T-helper 2 cell treated with Interferon-gamma antibody and Interleukin-4, amounts not matched to agents 5 μg/mL and 100 μg/mL, for 36 hours (primary cell): ENCODE results near the gene PRF1.
"Not testable (repeated sequence)": the region's sequence is repeated elsewhere in the genome, so short reads cannot be mapped to it uniquely, and the experiment has no call there.

Experiments used
- DNase-seq: peaks from one replicate; pipeline ENCODE4 v3.0.0; 2021; ENCODE audit warnings: low spot score
- H3K27ac Mint-ChIP-seq: one replicate; pipeline ENCODE4 v1.8.0; 2021; ENCODE audit warnings: mild to moderate bottlenecking, mixed read lengths
- H3K27me3 Mint-ChIP-seq: one replicate; pipeline ENCODE4 v1.8.0; 2021; ENCODE audit warnings: low read depth, mixed read lengths
- H3K36me3 Mint-ChIP-seq: one replicate; pipeline ENCODE4 v1.8.0; 2021; ENCODE audit warnings: low read depth, mixed read lengths
- H3K4me1 Mint-ChIP-seq: one replicate; pipeline ENCODE4 v1.8.0; 2021; ENCODE audit warnings: low read depth, mixed read lengths
- H3K4me3 Mint-ChIP-seq: one replicate; pipeline ENCODE4 v1.8.0; 2022; ENCODE audit warnings: mild to moderate bottlenecking, moderate library complexity, mixed read lengths
- H3K9me3 Mint-ChIP-seq: one replicate; pipeline ENCODE4 v1.8.0; 2021; ENCODE audit warnings: mixed read lengths

PRF1 gene

GRCh38 chr10:70626056-70626455, 23.5 kb upstream of the PRF1 start:
- Mint-ChIP-seq H3K4me3 (no peak overlapping the region), H3K36me3 (peaks cover 3% of the 10 kb centered on the region), H3K4me1 (no peaks in the 10 kb centered on the region), H3K27ac (no peak overlapping the region), H3K27me3 (peaks cover 14% of the 10 kb centered on the region), H3K9me3 (peaks cover 11% of the 10 kb centered on the region)
- DNase-seq, result no peak

GRCh38 chr10:70622981-70623844, 20.7 kb upstream of the PRF1 start:
- Mint-ChIP-seq H3K27me3 (peaks cover 14% of the 10 kb centered on the region), H3K36me3 (peaks cover 4% of the 10 kb centered on the region), H3K9me3 (peaks cover 29% of the 10 kb centered on the region), H3K27ac (no peak overlapping the region), H3K4me1 (peaks cover 7% of the 10 kb centered on the region), H3K4me3 (no peak overlapping the region)
- no peak for DNase-seq

GRCh38 chr10:70622541-70622940, 20.0 kb upstream of the PRF1 start:
- H3K27ac Mint-ChIP-seq, result no peak overlapping the region
- H3K4me1 Mint-ChIP-seq, result peaks cover 10% of the 10 kb centered on the region
- H3K27me3 Mint-ChIP-seq, result peaks cover 14% of the 10 kb centered on the region
- no peak for DNase-seq
- no peak overlapping the region for H3K4me3 Mint-ChIP-seq
- H3K36me3 Mint-ChIP-seq, result peaks cover 4% of the 10 kb centered on the region
- H3K9me3 Mint-ChIP-seq, result peaks cover 26% of the 10 kb centered on the region

DNA sequence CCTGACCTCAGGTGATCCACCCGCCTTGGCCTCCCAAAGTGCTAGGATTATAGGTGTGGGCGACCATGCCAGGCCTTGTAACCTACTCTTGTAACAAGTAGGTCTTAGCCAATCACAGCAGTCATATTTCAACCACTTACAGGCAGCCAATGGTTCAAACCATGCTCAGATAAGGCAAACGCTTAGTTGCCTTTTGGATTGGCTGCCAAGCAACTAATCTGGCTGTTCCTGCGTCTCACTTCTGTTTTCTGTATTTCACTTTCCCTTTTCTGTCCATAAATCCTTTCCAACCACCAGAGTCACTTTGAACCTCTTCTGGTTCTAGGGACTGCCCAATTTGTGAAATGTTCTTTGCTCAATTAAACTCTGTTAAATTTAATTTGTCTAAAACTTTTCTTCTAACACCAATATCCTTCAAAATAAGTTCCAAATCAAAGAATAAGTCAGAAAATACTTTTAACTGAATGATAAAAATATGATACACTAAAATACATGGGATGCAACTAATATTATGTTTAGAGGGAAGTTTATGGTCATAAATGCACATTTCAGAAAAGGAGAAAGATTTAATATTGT, 19.1 kb upstream of the PRF1 start:
- H3K9me3 Mint-ChIP-seq, result peaks cover 26% of the 10 kb centered on the region
- H3K27ac Mint-ChIP-seq, result no peak overlapping the region
- no peak for DNase-seq
- H3K4me1 Mint-ChIP-seq, result peaks cover 12% of the 10 kb centered on the region
- H3K27me3 Mint-ChIP-seq, result peaks cover 9% of the 10 kb centered on the region
- peaks cover 4% of the 10 kb centered on the region for H3K36me3 Mint-ChIP-seq
- no peak overlapping the region for H3K4me3 Mint-ChIP-seq

DNA sequence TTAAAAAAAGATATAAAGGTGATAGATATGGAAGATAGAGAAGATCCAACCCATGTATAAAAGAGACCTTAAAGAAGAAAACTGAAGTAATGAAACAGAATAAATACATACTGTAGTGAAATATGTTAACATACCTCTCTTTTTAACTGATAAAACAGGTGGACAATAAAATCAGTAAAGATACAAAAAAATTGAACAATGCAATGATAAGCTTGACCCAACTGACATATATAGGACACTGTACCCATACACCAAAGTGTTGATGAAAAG, 17.4 kb upstream of the PRF1 start:
- no peak overlapping the region for H3K27ac Mint-ChIP-seq
- H3K36me3 Mint-ChIP-seq, result peaks cover 4% of the 10 kb centered on the region
- no peak overlapping the region for H3K4me3 Mint-ChIP-seq
- peaks cover 3% of the 10 kb centered on the region for H3K27me3 Mint-ChIP-seq
- H3K4me1 Mint-ChIP-seq, result peaks cover 14% of the 10 kb centered on the region
- DNase-seq, result no peak
- peaks cover 26% of the 10 kb centered on the region for H3K9me3 Mint-ChIP-seq

DNA sequence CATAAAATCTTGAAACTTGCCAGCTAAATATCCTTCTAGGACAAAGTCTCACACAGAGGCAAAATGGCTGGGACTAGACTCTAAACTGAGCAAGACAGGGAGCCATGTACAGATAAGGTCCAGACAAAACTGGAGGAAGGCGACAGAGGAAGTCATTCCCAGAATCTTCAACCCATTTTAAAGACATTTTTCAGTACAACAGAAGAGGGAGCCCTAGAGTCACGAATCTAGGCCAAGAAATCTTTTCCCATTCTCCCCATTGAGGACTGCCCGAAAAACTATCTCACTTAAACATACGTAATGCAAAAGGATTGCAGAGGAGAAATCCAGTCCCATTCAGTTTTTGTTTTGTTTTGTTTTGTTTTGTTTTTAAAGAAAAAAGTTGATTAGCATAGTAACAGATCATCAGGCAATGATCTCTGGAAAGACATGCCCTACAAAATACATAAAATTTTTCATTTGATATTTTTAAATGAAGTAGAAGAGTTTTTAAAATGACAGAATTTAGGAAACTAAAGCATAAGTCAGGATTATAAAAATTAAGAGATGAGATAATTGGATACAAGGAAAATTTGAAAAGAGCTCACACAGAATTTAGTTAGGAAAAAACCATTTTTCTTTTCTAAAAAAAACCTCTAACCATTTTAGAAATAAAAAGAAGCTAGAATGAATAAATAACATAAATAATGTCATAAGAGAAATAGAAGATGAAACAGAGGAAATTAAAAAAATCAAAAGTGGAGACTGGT, 16.9 kb upstream of the PRF1 start:
- Mint-ChIP-seq H3K27ac (no peak overlapping the region), H3K9me3 (peaks cover 26% of the 10 kb centered on the region), H3K27me3 (peaks cover 3% of the 10 kb centered on the region), H3K36me3 (peaks cover 4% of the 10 kb centered on the region), H3K4me3 (no peak overlapping the region), H3K4me1 (peaks cover 14% of the 10 kb centered on the region)
- DNase-seq, result no peak

GRCh38 chr10:70618663-70619062, 16.1 kb upstream of the PRF1 start:
- Mint-ChIP-seq H3K9me3 (peaks cover 26% of the 10 kb centered on the region), H3K36me3 (peaks cover 1% of the 10 kb centered on the region), H3K27me3 (no peaks in the 10 kb centered on the region), H3K4me3 (no peak overlapping the region), H3K4me1 (peaks cover 17% of the 10 kb centered on the region), H3K27ac (no peak overlapping the region)
- DNase-seq, result no peak

GRCh38 chr10:70617798-70618568, 15.4 kb upstream of the PRF1 start:
- peaks cover 26% of the 10 kb centered on the region for H3K9me3 Mint-ChIP-seq
- no peaks in the 10 kb centered on the region for H3K27me3 Mint-ChIP-seq
- H3K4me3 Mint-ChIP-seq, result no peak overlapping the region
- peaks cover 1% of the 10 kb centered on the region for H3K36me3 Mint-ChIP-seq
- peak overlapping the region; percentile 53 for H3K27ac Mint-ChIP-seq
- peaks cover 17% of the 10 kb centered on the region for H3K4me1 Mint-ChIP-seq
- DNase-seq, result peak; percentile 57

GRCh38 chr10:70616761-70617160, 14.2 kb upstream of the PRF1 start:
- Mint-ChIP-seq H3K36me3 (peaks cover 1% of the 10 kb centered on the region), H3K4me1 (peaks cover 17% of the 10 kb centered on the region), H3K4me3 (no peak overlapping the region), H3K27me3 (no peaks in the 10 kb centered on the region), H3K9me3 (peaks cover 25% of the 10 kb centered on the region), H3K27ac (no peak overlapping the region)
- DNase-seq, result no peak

DNA sequence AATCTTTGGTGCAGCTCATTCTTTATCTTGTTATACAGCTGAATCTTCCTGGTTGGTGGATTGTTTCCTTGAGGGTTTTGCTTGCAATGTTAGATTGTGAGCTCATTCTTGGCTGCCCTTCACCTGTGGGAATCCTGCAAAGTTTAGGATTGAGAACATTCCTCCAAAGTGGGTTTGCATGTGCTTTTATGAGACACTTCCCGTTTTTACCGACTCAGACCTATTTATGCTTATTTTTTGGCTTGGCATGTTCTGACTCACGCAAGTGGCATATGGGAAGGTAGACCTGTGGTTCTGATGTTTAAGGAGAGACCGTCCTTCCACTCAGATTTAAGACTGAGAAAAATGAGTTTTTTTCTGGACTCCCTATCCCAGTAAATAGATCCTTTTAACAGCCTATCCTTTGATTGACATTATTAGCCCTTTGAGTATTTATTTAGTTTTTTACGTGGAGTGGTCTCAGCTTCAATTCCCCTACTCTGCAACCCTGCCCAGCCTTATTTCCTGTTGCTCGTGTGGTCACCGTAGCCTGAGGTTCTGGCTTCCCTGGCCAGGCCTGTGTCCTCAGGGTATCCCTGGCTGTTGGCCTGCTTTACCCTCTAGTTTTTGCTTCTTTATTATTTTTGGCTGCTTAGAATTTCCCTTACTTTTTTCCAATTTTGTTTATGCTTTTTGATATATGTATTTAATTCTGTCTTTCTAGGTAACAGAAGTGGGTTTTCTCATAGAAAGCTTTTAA, 13.4 kb upstream of the PRF1 start:
- Mint-ChIP-seq H3K4me3 (no peak overlapping the region), H3K4me1 (peaks cover 17% of the 10 kb centered on the region), H3K27ac (no peak overlapping the region), H3K9me3 (peaks cover 22% of the 10 kb centered on the region), H3K27me3 (no peaks in the 10 kb centered on the region), H3K36me3 (peaks cover 1% of the 10 kb centered on the region)
- DNase-seq, result no peak

DNA sequence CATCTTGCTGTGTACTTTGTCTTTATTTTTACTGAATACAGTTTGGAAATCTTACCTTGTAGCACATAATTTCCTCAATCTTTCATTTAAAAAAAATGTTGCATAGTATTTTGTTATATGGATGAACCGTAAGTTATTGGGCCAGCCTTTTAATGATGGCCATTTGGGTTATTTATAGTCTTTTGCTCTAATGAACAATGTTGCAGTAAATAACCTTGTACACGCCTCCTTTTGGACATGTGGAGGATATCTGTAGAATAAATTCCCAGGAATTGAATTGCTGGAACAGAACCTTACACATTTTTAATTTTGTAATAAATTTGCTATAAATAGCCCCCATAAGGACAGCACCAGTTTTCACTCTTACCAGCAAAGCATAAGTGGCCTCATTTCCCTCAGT, 12.7 kb upstream of the PRF1 start:
- DNase-seq, result no peak
- H3K9me3 Mint-ChIP-seq, result peaks cover 15% of the 10 kb centered on the region
- no peak overlapping the region for H3K27ac Mint-ChIP-seq
- no peak overlapping the region for H3K4me3 Mint-ChIP-seq
- no peaks in the 10 kb centered on the region for H3K27me3 Mint-ChIP-seq
- H3K36me3 Mint-ChIP-seq, result peaks cover 1% of the 10 kb centered on the region
- H3K4me1 Mint-ChIP-seq, result peaks cover 19% of the 10 kb centered on the region

DNA sequence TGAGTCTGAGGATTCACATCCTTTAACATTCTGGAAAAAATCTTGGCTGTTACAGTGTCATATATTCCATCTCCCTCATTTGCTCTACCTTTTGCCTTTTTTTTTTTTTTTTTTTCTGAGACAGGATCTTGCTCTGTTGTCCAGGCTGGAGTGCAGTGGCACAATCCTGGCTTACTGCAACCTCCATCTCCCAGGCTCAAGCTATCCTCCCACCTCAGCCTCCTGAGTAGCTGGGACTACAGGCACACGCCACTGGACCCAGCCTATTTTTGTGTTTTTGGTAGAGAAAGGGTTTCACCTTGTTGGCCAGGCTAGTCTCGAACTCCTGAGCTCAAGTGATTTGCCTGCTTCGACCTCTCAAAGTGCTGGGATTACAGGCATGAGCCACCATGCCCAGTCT, 11.8 kb upstream of the PRF1 start:
- DNase-seq, H3K27ac Mint-ChIP-seq: not testable (repeated sequence)

GRCh38 chr10:70613941-70614340, 11.4 kb upstream of the PRF1 start:
- Mint-ChIP-seq H3K27me3 (no peaks in the 10 kb centered on the region), H3K36me3 (no peaks in the 10 kb centered on the region), H3K27ac (no peak overlapping the region), H3K4me3 (no peak overlapping the region), H3K9me3 (peaks cover 4% of the 10 kb centered on the region), H3K4me1 (peaks cover 19% of the 10 kb centered on the region)
- no peak for DNase-seq

More for the DNA sequence above, 11.8 kb upstream of the PRF1 start:
- H3K27me3 Mint-ChIP-seq, H3K36me3 Mint-ChIP-seq, H3K4me3 Mint-ChIP-seq, H3K9me3 Mint-ChIP-seq: not testable (repeated sequence)
- H3K4me1 Mint-ChIP-seq, result peaks cover 19% of the 10 kb centered on the region
